Brain microvascular endothelial cell (primary cell): ENCODE results near the gene CFAP46.
A peak's percentile ranks its signal among the peaks of the same experiment; 100 is the strongest.
"Not testable (repeated sequence)": the region's sequence is repeated elsewhere in the genome, so short reads cannot be mapped to it uniquely, and the experiment has no call there.

Experiments
- DNase-seq: peaks from one replicate; pipeline ENCODE4 v3.0.0-alpha.2; 2020
- H3K27ac ChIP-seq: fragments of 250-450 bp; sonication (Bioruptor Pico); 2 replicates; pipeline ENCODE4 v1.5.1; 2020; ENCODE audit warnings: mild to moderate bottlenecking, moderate library complexity
- H3K27me3 ChIP-seq: fragments of 250-450 bp; sonication (Bioruptor Pico); replicated peaks from 2 replicates; pipeline ENCODE4 v1.5.1; 2020; ENCODE audit warnings: mild to moderate bottlenecking
- H3K36me3 ChIP-seq: fragments of 250-450 bp; sonication (Bioruptor Pico); replicated peaks from 2 replicates; pipeline ENCODE4 v1.5.1; 2020; ENCODE audit warnings: mild to moderate bottlenecking
- H3K4me3 ChIP-seq: 2 replicates; pipeline ENCODE4 v1.5.1; 2011; ENCODE audit warnings: low read depth, mild to moderate bottlenecking, control low read depth, low read length, moderate library complexity
- CTCF ChIP-seq: IDR thresholded peaks from 2 replicates; pipeline ENCODE4 v1.5.1; 2011; ENCODE audit warnings: low read depth, mild to moderate bottlenecking, moderate library complexity, low read length, control low read depth, inconsistent platforms; ENCODE audit errors: missing control alignments
- in situ Hi-C: cut with HindIII; loops from 2 replicates; pipeline ENCODE4 v1.10.0; 2017; ENCODE audit warnings: low sequenced_read_pairs, low pct_ligation_motif_present

CFAP46 gene

GRCh38 chr10:132965411-132966057 is 23.2 kb upstream of the CFAP46 start:
- no peak for TF ChIP-seq CTCF
- Histone ChIP-seq H3K36me3 (no peaks in the 10 kb centered on the region), H3K4me3 (no peak overlapping the region), H3K27me3 (peaks cover 8% of the 10 kb centered on the region), H3K27ac (no peak overlapping the region)
- in situ Hi-C loops, result no loop called here
- DNase-seq, result no peak

DNA sequence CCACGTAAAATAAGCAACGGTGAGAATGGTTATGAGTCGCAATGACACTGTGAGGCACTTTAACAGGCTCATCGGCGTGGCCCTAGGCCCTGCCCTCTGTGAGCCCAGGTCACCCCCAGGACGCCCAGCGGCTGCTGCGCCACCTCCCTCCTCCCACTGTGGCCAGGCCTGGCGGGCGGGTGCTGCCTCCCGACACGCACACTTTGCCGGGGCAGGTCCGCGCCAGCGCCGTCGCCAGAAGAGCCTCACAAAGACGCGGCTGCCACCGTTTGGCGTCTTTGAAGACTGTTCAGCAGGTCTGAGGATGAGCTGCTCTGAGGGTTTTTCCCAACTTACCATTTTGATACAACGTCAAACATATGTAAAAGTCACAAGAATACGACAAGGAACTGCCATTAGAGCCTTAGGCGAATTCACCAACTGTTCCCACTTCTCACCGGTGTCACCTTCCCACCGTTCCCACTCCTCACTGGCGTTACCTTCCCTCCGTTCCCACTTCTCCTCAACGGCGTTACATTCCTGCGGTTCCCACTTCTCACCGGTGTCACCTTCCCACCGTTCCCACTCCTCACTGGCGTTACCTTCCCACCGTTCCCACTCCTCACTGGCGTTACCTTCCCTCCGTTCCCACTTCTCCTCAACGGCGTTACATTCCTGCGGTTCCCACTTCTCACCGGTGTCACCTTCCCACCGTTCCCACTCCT is 22.5 kb upstream of the CFAP46 start:
- H3K27me3 ChIP-seq, H3K36me3 ChIP-seq, H3K27ac ChIP-seq, in situ Hi-C loops, DNase-seq, H3K4me3 ChIP-seq: not testable (repeated sequence)

GRCh38 chr10:132964231-132964630 is 21.9 kb upstream of the CFAP46 start:
- Histone ChIP-seq H3K27ac (no peak overlapping the region), H3K27me3 (peaks cover 6% of the 10 kb centered on the region), H3K4me3 (no peak overlapping the region), H3K36me3 (no peaks in the 10 kb centered on the region)
- in situ Hi-C loops, result no loop called here
- DNase-seq, result no peak
- no peak for TF ChIP-seq CTCF

DNA sequence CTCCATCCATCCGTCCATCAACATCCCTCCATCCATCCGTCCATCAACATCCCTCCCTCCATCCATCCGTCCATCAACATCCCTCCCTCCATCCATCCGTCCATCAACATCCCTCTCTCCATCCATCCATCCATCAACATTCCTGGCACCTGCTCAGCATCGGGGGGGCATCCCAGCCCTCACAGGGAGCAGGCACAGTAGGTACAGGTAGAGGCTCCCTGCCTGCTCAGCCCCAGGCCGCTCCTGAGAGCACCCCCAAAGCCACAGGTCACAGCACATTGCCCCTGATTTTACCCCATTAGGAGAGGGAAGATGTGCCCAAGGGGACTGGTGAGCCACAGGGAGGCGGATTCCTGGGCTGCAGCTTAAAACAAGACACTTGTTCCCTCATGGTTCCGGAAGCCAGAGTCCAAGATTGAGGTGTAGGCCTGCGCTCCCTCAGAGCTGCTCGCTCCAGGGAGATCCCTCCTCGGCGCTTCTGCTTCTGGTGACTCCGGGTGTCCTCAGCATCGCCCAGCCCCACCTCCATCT is 21.1 kb upstream of the CFAP46 start:
- no peak for TF ChIP-seq CTCF
- Histone ChIP-seq H3K36me3 (no peaks in the 10 kb centered on the region), H3K4me3 (no peak overlapping the region), H3K27me3 (peaks cover 2% of the 10 kb centered on the region), H3K27ac (no peak overlapping the region)
- in situ Hi-C loops, result no loop called here
- DNase-seq, result no peak

GRCh38 chr10:132962623-132963429 is 20.5 kb upstream of the CFAP46 start:
- H3K27ac ChIP-seq, result no peak overlapping the region
- H3K4me3 ChIP-seq, result peak overlapping the region; percentile 60
- in situ Hi-C loops, result no loop called here
- peak; percentile 14 for DNase-seq
- H3K27me3 ChIP-seq, result no peaks in the 10 kb centered on the region
- no peak for TF ChIP-seq CTCF
- H3K36me3 ChIP-seq, result no peaks in the 10 kb centered on the region
